Endometrium (tissue), 2 donors: ENCODE measurements around the gene LAMA2.
A peak's percentile ranks its signal among the peaks of the same experiment; 100 is the strongest.

Experiments
- FAIRE-seq: peaks from 2 replicates; lab custom pipeline; 2012; peaks lifted over from hg19 to GRCh38; lab: Jason Lieb, UNC
- donor health status: control.
- donor health status: control.

The LAMA2 gene

GRCh38 chr6:129446272-129447197 is 563.6 kb downstream of the LAMA2 start:
- FAIRE-seq: no peak

GRCh38 chr6:129447198-129447565 is 564.2 kb downstream of the LAMA2 start:
- no peak for FAIRE-seq

- no peak for FAIRE-seq
Observed at GRCh38 chr6:129448965-129449364, 566.0 kb downstream of the LAMA2 start.

GRCh38 chr6:129451187-129451586 is 568.2 kb downstream of the LAMA2 start:
- FAIRE-seq: no peak

- FAIRE-seq: no peak
Observed at GRCh38 chr6:129453073-129453472, 570.1 kb downstream of the LAMA2 start.

GRCh38 chr6:129454488-129454887 is 571.5 kb downstream of the LAMA2 start:
- no peak for FAIRE-seq

GRCh38 chr6:129455126-129455769 is 572.3 kb downstream of the LAMA2 start:
- no peak for FAIRE-seq

GRCh38 chr6:129460221-129460620 is 577.3 kb downstream of the LAMA2 start:
- no peak for FAIRE-seq

GRCh38 chr6:129469070-129469662 is 586.2 kb downstream of the LAMA2 start:
- FAIRE-seq: no peak

- no peak for FAIRE-seq
Observed at GRCh38 chr6:129472239-129472638, 589.3 kb downstream of the LAMA2 start.

GRCh38 chr6:129473546-129473945 is 590.6 kb downstream of the LAMA2 start:
- no peak for FAIRE-seq

GRCh38 chr6:129475477-129476247 is 592.7 kb downstream of the LAMA2 start:
- FAIRE-seq: no peak

- FAIRE-seq: no peak
Observed at GRCh38 chr6:129476248-129476564, 593.3 kb downstream of the LAMA2 start.

- no peak for FAIRE-seq
Observed at GRCh38 chr6:129476810-129477209, 593.9 kb downstream of the LAMA2 start.

GRCh38 chr6:129478379-129478778 is 595.4 kb downstream of the LAMA2 start:
- no peak for FAIRE-seq

GRCh38 chr6:129481706-129482105 is 598.8 kb downstream of the LAMA2 start:
- FAIRE-seq: no peak

- no peak for FAIRE-seq
Observed at GRCh38 chr6:129485746-129486145, 602.8 kb downstream of the LAMA2 start.

GRCh38 chr6:129486327-129486726 is 603.4 kb downstream of the LAMA2 start:
- FAIRE-seq: no peak

GRCh38 chr6:129488313-129488712 is 605.4 kb downstream of the LAMA2 start:
- no peak for FAIRE-seq

- FAIRE-seq: no peak
Observed at GRCh38 chr6:129489215-129489765, 606.4 kb downstream of the LAMA2 start.

- peak; percentile 21 for FAIRE-seq
Observed at GRCh38 chr6:129490521-129491255, 607.8 kb downstream of the LAMA2 start.
